ENCODE measurements around the gene RTN4RL2.

Gene RTN4RL2

DNA sequence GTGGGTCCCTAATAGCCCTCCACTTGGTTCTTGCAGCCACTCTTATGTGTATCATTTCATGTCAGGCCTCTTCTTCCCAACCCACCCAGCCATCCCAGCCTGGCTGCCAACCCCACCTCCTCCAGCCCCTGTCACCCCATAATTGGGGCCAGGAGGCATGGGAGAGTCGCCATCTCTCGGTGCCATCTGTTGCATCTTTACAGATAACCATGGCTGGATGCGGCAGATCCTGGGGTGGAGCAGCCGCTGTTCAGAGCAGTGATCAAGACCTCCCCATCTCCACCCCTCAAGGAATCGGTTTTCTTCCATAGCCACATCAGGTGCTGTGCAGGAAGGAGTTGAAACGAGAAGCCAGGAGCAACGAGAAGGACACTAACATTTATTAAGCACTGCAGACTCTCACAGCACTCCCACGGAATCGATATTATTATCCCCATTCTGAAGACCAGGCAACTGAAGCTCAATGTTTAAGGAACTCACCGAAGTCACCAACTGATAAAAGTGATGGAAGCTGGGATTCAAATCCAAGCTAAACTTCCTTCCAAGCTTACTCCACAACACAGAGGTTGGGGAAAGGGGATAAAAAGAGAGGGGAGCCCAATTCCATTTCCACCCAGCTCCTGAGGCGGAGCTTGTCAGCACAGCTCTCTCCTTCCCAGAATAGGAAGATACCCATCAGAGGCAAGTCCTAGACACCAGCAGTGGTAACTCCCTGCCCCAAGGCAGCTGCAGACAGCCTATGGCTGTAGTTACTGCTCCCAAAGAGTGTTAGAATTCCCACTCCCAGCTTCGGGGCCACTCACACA, 52.5 kb downstream of the RTN4RL2 start:
- peak overlapping the region; percentile 80 for H3K27ac Mint-ChIP-seq
- peak overlapping the region; percentile 83 for H3K4me3 Mint-ChIP-seq
- H3K36me3 Mint-ChIP-seq: peaks cover 2% of the 10 kb centered on the region
- no peaks in the 10 kb centered on the region for H3K27me3 Mint-ChIP-seq
- peaks cover 34% of the 10 kb centered on the region for H3K4me1 Mint-ChIP-seq
- no peaks in the 10 kb centered on the region for H3K9me3 Mint-ChIP-seq

DNA sequence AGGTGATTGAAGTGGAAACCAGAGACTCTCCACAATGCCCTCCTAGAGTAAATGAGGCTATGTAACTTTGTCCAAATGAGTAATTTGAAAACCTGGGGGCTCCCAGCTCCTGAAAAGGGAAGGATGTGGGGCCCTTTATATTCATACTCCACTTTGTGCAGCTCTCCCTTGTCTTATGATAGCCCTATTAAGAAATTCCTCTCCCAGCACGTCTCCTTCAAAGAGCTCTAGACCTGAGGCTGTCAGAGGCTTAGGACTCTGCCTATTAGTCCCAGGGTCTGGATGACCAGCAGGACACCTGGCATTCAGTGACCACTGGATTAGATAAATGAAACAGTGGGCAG, 53.1 kb downstream of the RTN4RL2 start:
- Mint-ChIP-seq H3K27ac (no peak overlapping the region), H3K36me3 (peaks cover under 1% of the 10 kb centered on the region), H3K9me3 (no peaks in the 10 kb centered on the region), H3K27me3 (no peaks in the 10 kb centered on the region), H3K4me3 (peak overlapping the region; percentile 83), H3K4me1 (peaks cover 34% of the 10 kb centered on the region)

- Mint-ChIP-seq H3K36me3 (no peaks in the 10 kb centered on the region), H3K27ac (peak overlapping the region; percentile 68), H3K27me3 (no peaks in the 10 kb centered on the region), H3K9me3 (no peaks in the 10 kb centered on the region), H3K4me1 (peaks cover 34% of the 10 kb centered on the region), H3K4me3 (peak overlapping the region; percentile 96)
These were observed 53.7 kb downstream of the RTN4RL2 start for GRCh38 chr11:57513911-57514537.

- Mint-ChIP-seq H3K4me3 (peak overlapping the region; percentile 96), H3K36me3 (no peaks in the 10 kb centered on the region), H3K4me1 (peaks cover 34% of the 10 kb centered on the region), H3K9me3 (no peaks in the 10 kb centered on the region), H3K27ac (peak overlapping the region; percentile 88), H3K27me3 (no peaks in the 10 kb centered on the region)
These were observed 54.4 kb downstream of the RTN4RL2 start for GRCh38 chr11:57514538-57515331.

- Mint-ChIP-seq H3K4me1 (peaks cover 34% of the 10 kb centered on the region), H3K27me3 (no peaks in the 10 kb centered on the region), H3K27ac (peak within 1 kb of the TSS; percentile 88), H3K4me3 (peak within 1 kb of the TSS; percentile 96), H3K9me3 (no peaks in the 10 kb centered on the region), H3K36me3 (no peaks in the 10 kb centered on the region)
These were observed 55.2 kb downstream of the RTN4RL2 start, which contains the start of gene SLC43A1 for GRCh38 chr11:57515332-57516060. Gene SLC43A1 (minus strand): TSS chr11:57515702. CDS start chr11:57514111, 1,591 bp downstream.

DNA sequence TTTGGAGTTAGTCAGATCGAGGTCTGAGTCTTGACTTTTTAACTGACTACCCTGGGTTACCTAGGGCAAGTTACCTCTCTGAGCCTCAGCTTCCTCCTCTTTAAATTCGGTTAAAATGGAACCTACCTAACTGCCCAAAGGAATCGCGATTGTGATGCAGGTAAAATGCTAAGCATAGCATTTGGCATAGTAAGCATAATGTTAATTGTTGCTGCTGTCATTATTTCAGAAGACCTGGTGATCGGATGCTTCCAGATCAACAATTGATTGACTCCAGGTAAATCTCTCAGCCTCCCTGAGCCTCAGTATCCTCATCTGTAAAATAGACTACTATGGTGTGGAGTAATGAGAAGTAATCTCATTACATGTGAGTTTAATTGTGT, 55.7 kb downstream of the RTN4RL2 start:
- Mint-ChIP-seq H3K36me3 (no peaks in the 10 kb centered on the region), H3K4me3 (peak overlapping the region; percentile 96), H3K9me3 (no peaks in the 10 kb centered on the region), H3K27me3 (no peaks in the 10 kb centered on the region), H3K4me1 (peaks cover 34% of the 10 kb centered on the region), H3K27ac (peak overlapping the region; percentile 76)

GRCh38 chr11:57521116-57521515, 60.8 kb downstream of the RTN4RL2 start:
- Mint-ChIP-seq H3K4me3 (no peak overlapping the region), H3K36me3 (no peaks in the 10 kb centered on the region), H3K4me1 (peaks cover 2% of the 10 kb centered on the region), H3K27me3 (no peaks in the 10 kb centered on the region), H3K9me3 (no peaks in the 10 kb centered on the region), H3K27ac (no peak overlapping the region)

- Mint-ChIP-seq H3K36me3 (no peaks in the 10 kb centered on the region), H3K27me3 (no peaks in the 10 kb centered on the region)
These were observed 63.1 kb downstream of the RTN4RL2 start for GRCh38 chr11:57523419-57523818.

More at GRCh38 chr11:57523419-57523818, 63.1 kb downstream of the RTN4RL2 start:
- no peaks in the 10 kb centered on the region for H3K9me3 Mint-ChIP-seq
- H3K4me1 Mint-ChIP-seq: peaks cover 14% of the 10 kb centered on the region
- no peak overlapping the region for H3K27ac Mint-ChIP-seq
- no peak overlapping the region for H3K4me3 Mint-ChIP-seq
